GM23248 (cell line): ENCODE data around the gene FNDC1. TPM values are rescaled to one million over a fixed set of nuclear protein-coding genes. Genes with fewer than 3 reads are reported as not detected.

ENCODE experiments used
- DNase-seq: peaks from one replicate; pipeline ENCODE4 v3.0.0-alpha.2; 2015
- H2AFZ ChIP-seq: fragments of 200-600 bp; sonication (generic); 2 replicates; pipeline ENCODE4 v1.6.1; 2016; ENCODE audit warnings: antibody characterized with exemption
- H3F3A ChIP-seq: fragments of 200-600 bp; sonication (generic); 2 replicates; pipeline ENCODE4 v1.6.1; 2016; ENCODE audit warnings: mild to moderate bottlenecking, antibody characterized with exemption, mixed run types; ENCODE audit not compliant: insufficient read depth
- H3K27ac ChIP-seq: fragments of 200-600 bp; sonication (generic); 2 replicates; pipeline ENCODE4 v1.5.1; 2016; ENCODE audit warnings: mild to moderate bottlenecking
- H3K27me3 ChIP-seq: fragments of 200-600 bp; sonication (generic); replicated peaks from 2 replicates; pipeline ENCODE4 v1.6.1; 2016; ENCODE audit warnings: mild to moderate bottlenecking; ENCODE audit not compliant: insufficient read depth
- H3K36me3 ChIP-seq: fragments of 200-600 bp; sonication (generic); 2 replicates; pipeline ENCODE4 v1.6.1; 2016; ENCODE audit warnings: low read depth, mild to moderate bottlenecking
- H3K4me1 ChIP-seq: fragments of 200-600 bp; sonication (generic); 2 replicates; pipeline ENCODE4 v1.6.1; 2016; ENCODE audit warnings: mild to moderate bottlenecking; ENCODE audit not compliant: insufficient read depth
- H3K4me2 ChIP-seq: fragments of 200-600 bp; sonication (generic); one replicate; pipeline ENCODE4 v1.6.1; 2016; ENCODE audit warnings: mild to moderate bottlenecking; ENCODE audit not compliant: unreplicated experiment
- H3K4me3 ChIP-seq: fragments of 200-600 bp; sonication (generic); 2 replicates; pipeline ENCODE4 v1.5.1; 2016; ENCODE audit warnings: mild to moderate bottlenecking
- H3K79me2 ChIP-seq: fragments of 200-600 bp; sonication (generic); 2 replicates; pipeline ENCODE4 v1.6.1; 2016; ENCODE audit warnings: mild to moderate bottlenecking; ENCODE audit not compliant: insufficient read depth
- H3K9ac ChIP-seq: fragments of 200-600 bp; sonication (generic); 2 replicates; pipeline ENCODE4 v1.6.1; 2016; ENCODE audit warnings: mild to moderate bottlenecking
- H3K9me2 ChIP-seq: fragments of 200-600 bp; sonication (generic); 2 replicates; pipeline ENCODE4 v1.6.1; 2016; ENCODE audit warnings: mixed run types, mild to moderate bottlenecking, moderate library complexity; ENCODE audit not compliant: insufficient read depth
- H3K9me3 ChIP-seq: fragments of 200-600 bp; sonication (generic); one replicate; pipeline ENCODE4 v1.6.1; 2017; ENCODE audit warnings: low read depth
- H4K20me1 ChIP-seq: fragments of 200-600 bp; sonication (generic); 2 replicates; pipeline ENCODE4 v1.6.0; 2016; ENCODE audit not compliant: insufficient read depth
- EZH2 ChIP-seq: fragments of 200-600 bp; sonication (generic); IDR thresholded peaks from 2 replicates; pipeline ENCODE4 v1.6.1; 2018; ENCODE audit warnings: antibody characterized with exemption, mild to moderate bottlenecking; ENCODE audit not compliant: insufficient read depth, poor library complexity, severe bottlenecking
- EZH2phosphoT487 ChIP-seq: fragments of 200-600 bp; sonication (generic); IDR thresholded peaks from 2 replicates; pipeline ENCODE4 v1.6.1; 2018; ENCODE audit warnings: antibody characterized with exemption, moderate library complexity, mild to moderate bottlenecking, low read depth; ENCODE audit not compliant: insufficient read depth
- WGBS, 2 experiments: methylation state at CpG; one replicate each; pipeline ENCODE4 v1.1.6; 2015 to 2017; ENCODE audit warnings: low lambda C conversion rate in 2 of 2, low coverage in 1 of 2; ENCODE audit errors: missing lambda C conversion rate in 2 of 2; 5-methylcytosine and 5-hydroxymethylcytosine counted together
- in situ Hi-C: fragments of 300-500 bp; cut with MboI; formaldehyde crosslinking; loops from 2 replicates; pipeline ENCODE4 v1.15.0; 2020
- polyA plus RNA-seq: library from polyadenylated mRNA; unstranded; fragments of >200 nt; fragmentation: Nextera tagmentation; extraction: Ambion mirVana; gene quantifications from 2 replicates; pipeline ENCODE4 v1.2.1, GENCODE V29; 2016
- total RNA-seq: library from RNA; depleted of rRNA; stranded (reverse); fragments of >200 nt; shearing (Covaris generic); gene quantifications from 2 replicates; pipeline ENCODE4 v1.2.3, GENCODE V29; 2014; rRNA removed

Gene FNDC1
- total and polyA plus RNA-seq, 2 experiments from 2014 or later: 5.2 to 7.8 TPM

DNA sequence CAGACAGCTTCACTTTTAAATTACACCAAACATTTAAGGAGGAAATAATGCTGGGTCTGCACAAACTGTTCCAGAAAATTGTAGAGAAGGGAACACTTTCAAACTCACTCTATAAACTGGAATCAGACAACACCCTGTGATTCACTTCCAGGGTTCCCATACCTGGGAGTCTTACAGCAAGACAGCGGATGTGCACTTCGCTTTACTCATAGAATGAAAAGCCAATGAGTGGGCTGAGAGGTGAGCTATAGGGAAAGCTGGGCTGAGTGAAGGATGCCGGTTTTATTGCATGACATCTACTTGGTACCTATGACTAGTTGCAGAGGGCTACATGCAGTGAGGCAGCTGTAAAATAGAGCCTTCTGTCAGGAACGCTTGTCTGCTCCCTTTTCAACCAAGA lies 152.1 kb downstream of the FNDC1 start:
- Histone ChIP-seq H3K36me3 (no peaks in the 10 kb centered on the region), H3K4me2 (no peak overlapping the region), H3K9me2 (no peaks in the 10 kb centered on the region), H3K9ac (no peak overlapping the region), H3K27ac (no peak overlapping the region), H3F3A (no peaks in the 10 kb centered on the region), H3K9me3 (no peaks in the 10 kb centered on the region), H3K4me1 (no peaks in the 10 kb centered on the region), H4K20me1 (no peaks in the 10 kb centered on the region), H3K79me2 (no peaks in the 10 kb centered on the region), H3K4me3 (no peak overlapping the region), H2AFZ (no peak overlapping the region), H3K27me3 (peaks cover 27% of the 10 kb centered on the region)
- TF ChIP-seq EZH2phosphoT487: no peak
- no peak for TF ChIP-seq EZH2
- no peak for DNase-seq
- in situ Hi-C loops: no loop called here
- 63 to 70% methylated on average over 4 of the region's 4 CpGs for WGBS, 2 experiments

Other genes starting within 250 kb of the FNDC1 start
- gene RSPH3, start 169.2 kb upstream of the FNDC1 start, total RNA-seq: 7.2 and 9.4 TPM in 2 replicates
- 14.6 and 15.1 TPM in 2 replicates for gene RSPH3, start 169.2 kb upstream of the FNDC1 start, polyA plus RNA-seq
- not detected in 2 replicates for gene TAGAP, start 124.4 kb upstream of the FNDC1 start, total RNA-seq
- not detected in 2 replicates for gene TAGAP, start 124.4 kb upstream of the FNDC1 start, polyA plus RNA-seq